ENCODE data around the gene RASSF3. TPM values are rescaled to one million over a fixed set of nuclear protein-coding genes. Genes with fewer than 3 reads are reported as not detected.

RASSF3 gene
- total RNA-seq, 1 donor from 2014 or later, result 96.5 TPM

DNA sequence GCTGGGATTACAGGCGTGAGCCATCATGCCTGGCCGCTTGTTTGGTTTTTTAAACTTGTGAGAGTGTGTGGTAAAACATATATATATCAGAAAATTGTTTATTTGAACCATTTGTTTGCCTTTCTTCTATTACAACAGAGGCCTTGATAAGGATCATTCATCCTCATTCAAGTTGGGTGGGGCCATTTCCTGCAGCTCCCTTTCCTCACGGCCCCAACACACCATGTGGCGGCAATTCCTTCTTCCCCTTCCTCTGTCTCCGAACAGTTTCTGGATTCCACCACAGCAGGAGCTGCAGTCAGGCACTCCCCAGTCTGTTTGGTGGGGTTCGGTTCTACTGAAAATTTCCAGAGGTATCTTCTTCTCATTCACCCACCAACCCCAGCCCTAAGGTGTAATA, 42.0 kb upstream of the RASSF3 start:
- peak; percentile 64 for ATAC-seq
- no peak for DNase-seq
- peaks cover 15% of the 10 kb centered on the region for H3K4me1 ChIP-seq
- H3K27ac ChIP-seq, result no peak overlapping the region
- no peaks in the 10 kb centered on the region for H3K27me3 ChIP-seq
- no peaks in the 10 kb centered on the region for H3K36me3 ChIP-seq
- no peaks in the 10 kb centered on the region for H3K9me3 ChIP-seq
- H3K4me3 ChIP-seq, result no peak overlapping the region
- TF ChIP-seq, protein P1, sequence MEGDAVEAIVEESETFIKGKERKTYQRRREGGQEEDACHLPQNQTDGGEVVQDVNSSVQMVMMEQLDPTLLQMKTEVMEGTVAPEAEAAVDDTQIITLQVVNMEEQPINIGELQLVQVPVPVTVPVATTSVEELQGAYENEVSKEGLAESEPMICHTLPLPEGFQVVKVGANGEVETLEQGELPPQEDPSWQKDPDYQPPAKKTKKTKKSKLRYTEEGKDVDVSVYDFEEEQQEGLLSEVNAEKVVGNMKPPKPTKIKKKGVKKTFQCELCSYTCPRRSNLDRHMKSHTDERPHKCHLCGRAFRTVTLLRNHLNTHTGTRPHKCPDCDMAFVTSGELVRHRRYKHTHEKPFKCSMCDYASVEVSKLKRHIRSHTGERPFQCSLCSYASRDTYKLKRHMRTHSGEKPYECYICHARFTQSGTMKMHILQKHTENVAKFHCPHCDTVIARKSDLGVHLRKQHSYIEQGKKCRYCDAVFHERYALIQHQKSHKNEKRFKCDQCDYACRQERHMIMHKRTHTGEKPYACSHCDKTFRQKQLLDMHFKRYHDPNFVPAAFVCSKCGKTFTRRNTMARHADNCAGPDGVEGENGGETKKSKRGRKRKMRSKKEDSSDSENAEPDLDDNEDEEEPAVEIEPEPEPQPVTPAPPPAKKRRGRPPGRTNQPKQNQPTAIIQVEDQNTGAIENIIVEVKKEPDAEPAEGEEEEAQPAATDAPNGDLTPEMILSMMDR (IDR thresholded peaks at IDR 0.05), result no peak
- intact Hi-C loops (cut with DNase I), result no loop called here

- H3K9me3 ChIP-seq, result no peaks in the 10 kb centered on the region
- DNase-seq (no peak), ATAC-seq (no peak)
- no peak overlapping the region for H3K4me3 ChIP-seq
- intact Hi-C loops (cut with DNase I), result no loop called here
- no peak overlapping the region for H3K27ac ChIP-seq
- no peaks in the 10 kb centered on the region for H3K36me3 ChIP-seq
- TF ChIP-seq, protein P1 (IDR thresholded peaks at IDR 0.05), result no peak
- peaks cover 15% of the 10 kb centered on the region for H3K4me1 ChIP-seq
- no peaks in the 10 kb centered on the region for H3K27me3 ChIP-seq
These were observed 40.2 kb upstream of the RASSF3 start for GRCh38 chr12:64569923-64570691.

DNA sequence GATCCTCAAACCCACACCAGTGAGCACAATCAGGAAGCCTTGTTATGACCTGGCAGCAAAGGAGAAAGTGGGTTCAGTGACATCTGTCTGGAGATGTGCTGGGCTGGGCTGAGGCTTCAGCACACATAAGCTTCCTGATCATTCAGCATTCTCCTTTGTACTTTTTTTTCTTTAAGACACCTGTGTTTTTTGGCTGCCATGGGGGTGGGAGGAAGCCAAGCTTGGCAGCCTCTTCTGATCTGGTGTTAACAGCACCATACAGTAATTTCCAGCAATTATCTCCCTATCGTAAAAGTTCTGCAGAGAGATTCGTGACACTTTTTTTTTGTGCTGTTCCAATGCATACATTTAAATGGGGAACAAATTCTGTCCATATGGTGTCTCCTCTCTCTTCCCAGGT, 38.9 kb upstream of the RASSF3 start:
- TF ChIP-seq, protein P1 (IDR thresholded peaks at IDR 0.05), result no peak
- H3K4me1 ChIP-seq, result peaks cover 15% of the 10 kb centered on the region
- H3K9me3 ChIP-seq, result no peaks in the 10 kb centered on the region
- no peak for DNase-seq
- H3K27me3 ChIP-seq, result no peaks in the 10 kb centered on the region
- intact Hi-C loops (cut with DNase I), result no loop called here
- no peak for ATAC-seq
- no peak overlapping the region for H3K27ac ChIP-seq
- H3K4me3 ChIP-seq, result no peak overlapping the region
- H3K36me3 ChIP-seq, result no peaks in the 10 kb centered on the region

- H3K27ac ChIP-seq, result no peak overlapping the region
- TF ChIP-seq, protein P1 (IDR thresholded peaks at IDR 0.05), result no peak
- H3K9me3 ChIP-seq, result no peaks in the 10 kb centered on the region
- no peaks in the 10 kb centered on the region for H3K36me3 ChIP-seq
- H3K27me3 ChIP-seq, result no peaks in the 10 kb centered on the region
- no peak for ATAC-seq
- intact Hi-C loops (cut with DNase I), result no loop called here
- H3K4me3 ChIP-seq, result no peak overlapping the region
- H3K4me1 ChIP-seq, result peaks cover 15% of the 10 kb centered on the region
- DNase-seq, result no peak
These were observed 38.1 kb upstream of the RASSF3 start for GRCh38 chr12:64572241-64572640.

- Histone ChIP-seq H3K4me3 (no peak overlapping the region), H3K9me3 (no peaks in the 10 kb centered on the region), H3K27me3 (no peaks in the 10 kb centered on the region), H3K27ac (no peak overlapping the region), H3K4me1 (no peaks in the 10 kb centered on the region), H3K36me3 (no peaks in the 10 kb centered on the region)
- intact Hi-C loops (cut with DNase I), result no loop called here
- ATAC-seq (no peak), DNase-seq (no peak)
- TF ChIP-seq, protein P1 (IDR thresholded peaks at IDR 0.05), result no peak
These were observed 35.5 kb upstream of the RASSF3 start for GRCh38 chr12:64574837-64575236.

Measured in upper lobe of right lung (tissue), 1 donor.